Astrocyte of the hippocampus (primary cell): ENCODE results near the gene GNE.
A peak's percentile ranks its signal among the peaks of the same experiment; 100 is the strongest.
"Not testable (repeated sequence)": the region's sequence is repeated elsewhere in the genome, so short reads cannot be mapped to it uniquely, and the experiment has no call there.

Experiments
- DNase-seq: peaks from one replicate; pipeline ENCODE4 v3.0.0; 2011; ENCODE audit warnings: low read depth, low spot score

GNE gene, protein sequence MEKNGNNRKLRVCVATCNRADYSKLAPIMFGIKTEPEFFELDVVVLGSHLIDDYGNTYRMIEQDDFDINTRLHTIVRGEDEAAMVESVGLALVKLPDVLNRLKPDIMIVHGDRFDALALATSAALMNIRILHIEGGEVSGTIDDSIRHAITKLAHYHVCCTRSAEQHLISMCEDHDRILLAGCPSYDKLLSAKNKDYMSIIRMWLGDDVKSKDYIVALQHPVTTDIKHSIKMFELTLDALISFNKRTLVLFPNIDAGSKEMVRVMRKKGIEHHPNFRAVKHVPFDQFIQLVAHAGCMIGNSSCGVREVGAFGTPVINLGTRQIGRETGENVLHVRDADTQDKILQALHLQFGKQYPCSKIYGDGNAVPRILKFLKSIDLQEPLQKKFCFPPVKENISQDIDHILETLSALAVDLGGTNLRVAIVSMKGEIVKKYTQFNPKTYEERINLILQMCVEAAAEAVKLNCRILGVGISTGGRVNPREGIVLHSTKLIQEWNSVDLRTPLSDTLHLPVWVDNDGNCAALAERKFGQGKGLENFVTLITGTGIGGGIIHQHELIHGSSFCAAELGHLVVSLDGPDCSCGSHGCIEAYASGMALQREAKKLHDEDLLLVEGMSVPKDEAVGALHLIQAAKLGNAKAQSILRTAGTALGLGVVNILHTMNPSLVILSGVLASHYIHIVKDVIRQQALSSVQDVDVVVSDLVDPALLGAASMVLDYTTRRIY

DNA sequence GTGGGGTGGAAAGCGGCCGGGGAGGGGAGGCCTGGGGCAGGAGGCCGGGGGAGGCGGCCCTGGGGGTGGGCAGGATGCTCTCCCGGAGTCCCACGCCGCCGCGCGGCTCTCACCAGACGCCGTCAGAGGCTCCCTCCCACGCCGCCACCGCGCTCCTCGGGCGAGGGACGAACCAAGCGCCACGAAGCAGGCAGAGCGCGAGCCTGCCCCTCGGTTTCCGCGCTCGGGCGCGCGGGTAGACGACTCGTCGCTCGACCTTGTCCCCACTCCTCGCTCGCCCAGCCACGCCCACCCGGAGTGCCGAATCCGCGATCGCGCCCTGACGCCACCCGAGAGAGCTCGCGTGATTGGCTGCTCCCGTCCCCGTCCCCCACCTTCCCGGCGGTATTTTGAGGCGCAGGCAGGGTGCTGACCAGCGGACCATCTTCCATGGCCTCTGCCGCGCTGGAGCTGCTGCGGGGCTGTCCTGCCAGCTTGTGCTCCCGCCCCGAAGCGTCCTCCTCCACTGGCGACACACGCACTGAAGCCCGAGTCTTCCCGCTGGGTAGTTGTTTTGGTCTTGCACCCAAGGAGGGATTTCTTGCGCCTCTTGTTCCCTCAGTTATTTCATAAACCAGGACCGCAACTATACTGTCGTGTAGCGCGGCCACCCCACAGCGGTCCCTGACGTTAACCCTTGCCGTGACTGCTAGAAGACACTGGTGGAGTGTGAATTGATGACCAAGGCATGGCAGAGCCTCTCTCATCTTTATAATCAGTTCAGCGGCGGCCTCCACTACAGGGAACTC is at the start of gene GNE:
Gene GNE (minus strand): TSS at position 241 of the 788 bp plus-strand sequence. CDS start 9,093 bp downstream, outside the sequence.
- peak; percentile 99 for DNase-seq

DNA sequence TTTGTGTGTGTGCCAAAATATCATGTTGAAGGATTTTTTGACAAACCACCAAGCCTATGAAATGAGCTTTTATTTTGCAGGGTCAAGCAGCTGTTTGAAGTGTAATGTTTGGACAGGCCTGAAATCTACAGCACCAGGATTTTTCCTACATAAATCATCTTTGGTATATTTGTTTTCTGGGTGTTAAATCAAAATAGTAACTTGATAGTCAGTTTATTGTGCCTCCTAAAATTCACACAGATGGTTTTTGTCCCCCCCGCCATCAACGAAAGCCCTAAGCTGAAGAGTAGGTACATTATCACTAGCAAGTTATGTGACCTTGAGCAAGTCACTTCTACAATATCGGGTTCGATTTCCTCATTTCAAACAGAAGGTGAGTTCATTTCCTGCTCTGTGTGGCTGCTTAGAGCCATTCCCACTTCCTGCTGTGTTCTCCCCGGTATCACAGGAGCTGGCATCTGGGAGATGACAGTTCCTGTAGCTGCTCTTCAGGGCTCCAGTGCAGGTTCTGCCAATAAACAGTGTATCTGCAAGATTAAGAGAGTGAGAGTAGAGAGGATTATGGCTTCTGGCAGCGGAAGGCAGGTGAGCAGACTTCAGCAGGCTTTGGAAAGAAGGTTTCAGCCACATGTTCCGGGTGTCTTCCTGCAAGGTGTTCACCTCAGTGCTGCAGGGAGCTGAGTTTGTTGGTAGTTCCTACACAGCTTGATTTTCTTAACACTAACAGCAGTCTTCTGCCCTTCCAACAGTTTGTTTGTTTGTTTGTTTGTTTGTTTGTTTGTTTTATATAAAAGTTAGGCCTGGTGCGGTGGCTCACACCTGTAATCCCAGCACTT is 48.4 kb upstream of the GNE start:
- no peak for DNase-seq

DNA sequence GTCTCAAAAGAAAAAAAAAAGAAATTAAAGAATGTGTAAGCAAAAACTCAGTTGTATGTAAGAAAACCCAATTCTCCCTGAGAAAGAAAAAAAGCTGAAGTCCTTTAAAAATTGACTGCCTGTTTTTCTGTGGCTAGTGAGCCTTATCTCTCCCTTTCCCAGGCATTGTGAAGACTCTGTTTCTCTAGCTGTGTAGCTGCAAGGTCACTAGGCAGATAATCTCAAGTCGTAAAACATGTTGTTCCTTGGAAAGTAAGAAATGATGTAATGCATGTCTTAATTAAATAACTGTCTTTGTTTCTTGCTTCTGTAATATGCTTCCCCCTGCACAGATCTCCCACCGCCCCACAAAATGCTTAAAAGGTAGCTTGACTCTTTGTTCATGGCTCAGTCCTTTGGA is 46.1 kb upstream of the GNE start:
- not testable (repeated sequence) for DNase-seq

DNA sequence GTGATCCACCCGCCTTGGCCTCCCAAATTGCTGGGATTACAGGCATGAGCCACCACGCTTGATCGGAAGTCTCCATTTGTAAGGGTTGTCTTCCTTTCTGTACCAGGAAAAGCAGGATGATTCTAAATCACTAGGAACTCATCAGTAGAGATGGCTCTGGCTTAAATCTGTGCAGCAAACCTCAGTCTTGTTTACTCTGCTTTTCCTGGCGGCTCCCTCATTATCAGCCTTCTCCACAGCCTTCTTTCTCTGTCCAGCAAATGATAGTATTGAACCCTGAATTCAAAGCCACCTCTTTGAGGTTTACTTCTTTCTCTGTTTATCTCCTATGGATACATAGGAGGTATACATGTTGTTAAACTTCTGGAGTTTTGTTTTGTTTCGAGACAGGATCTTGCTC is 43.0 kb upstream of the GNE start:
- no peak for DNase-seq

DNA sequence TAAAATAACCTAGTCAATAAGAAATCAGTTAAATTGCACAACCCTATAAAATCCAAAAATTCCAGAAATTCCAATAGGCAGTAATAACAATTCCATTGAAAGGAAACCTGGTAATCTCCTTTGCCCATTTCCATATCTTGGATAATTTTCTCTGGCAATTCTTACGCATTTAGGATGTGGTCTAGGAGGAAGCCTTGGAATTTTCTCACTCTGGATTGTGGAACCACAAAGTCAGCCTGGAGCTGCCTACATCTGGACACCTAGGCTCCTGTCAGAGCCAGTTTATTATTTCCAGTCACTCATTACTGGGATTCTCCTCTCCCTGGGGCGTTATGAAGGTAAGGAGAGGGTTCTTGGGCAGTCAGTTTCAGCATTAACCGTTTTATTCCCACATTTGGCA is 40.3 kb upstream of the GNE start:
- peak; percentile 79 for DNase-seq

DNA sequence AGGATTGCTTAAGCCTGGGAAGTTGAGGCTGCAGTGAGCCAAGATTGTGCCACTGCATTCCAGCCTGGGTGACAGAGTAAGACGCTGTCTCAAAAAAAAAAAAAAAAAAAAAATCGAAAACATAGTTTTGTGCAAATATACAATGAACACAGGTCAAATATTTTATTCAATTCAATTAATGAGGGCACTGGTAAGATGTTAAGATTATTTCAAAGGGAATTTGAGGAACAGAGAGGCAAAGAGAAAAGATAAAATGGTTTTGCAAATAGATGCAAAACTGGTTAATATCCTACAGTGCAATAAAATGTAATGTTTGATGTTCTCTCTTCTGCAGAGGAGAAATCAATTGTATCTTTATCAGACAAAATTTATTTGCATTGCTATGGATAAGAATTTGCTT is 39.5 kb upstream of the GNE start:
- no peak for DNase-seq

DNA sequence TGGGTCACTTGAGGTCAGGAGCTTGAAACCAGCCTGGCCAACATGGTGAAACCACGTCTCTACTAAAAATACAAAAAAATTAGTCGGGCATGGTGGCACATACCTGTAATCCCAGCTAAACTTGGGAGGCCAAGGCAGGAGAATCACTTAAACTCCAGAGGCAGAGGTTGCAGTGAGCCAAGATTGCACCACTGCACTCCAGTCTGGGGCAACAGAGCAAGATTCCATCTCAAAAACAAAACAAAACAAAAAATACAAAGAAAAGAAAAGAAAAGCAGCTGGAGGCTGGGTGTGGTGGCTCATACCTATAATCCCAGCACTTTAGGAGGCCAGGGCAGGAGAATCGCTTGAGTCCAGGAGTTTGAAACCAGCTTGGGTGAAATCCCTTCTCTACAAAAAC is 36.7 kb upstream of the GNE start:
- DNase-seq: not testable (repeated sequence)

DNA sequence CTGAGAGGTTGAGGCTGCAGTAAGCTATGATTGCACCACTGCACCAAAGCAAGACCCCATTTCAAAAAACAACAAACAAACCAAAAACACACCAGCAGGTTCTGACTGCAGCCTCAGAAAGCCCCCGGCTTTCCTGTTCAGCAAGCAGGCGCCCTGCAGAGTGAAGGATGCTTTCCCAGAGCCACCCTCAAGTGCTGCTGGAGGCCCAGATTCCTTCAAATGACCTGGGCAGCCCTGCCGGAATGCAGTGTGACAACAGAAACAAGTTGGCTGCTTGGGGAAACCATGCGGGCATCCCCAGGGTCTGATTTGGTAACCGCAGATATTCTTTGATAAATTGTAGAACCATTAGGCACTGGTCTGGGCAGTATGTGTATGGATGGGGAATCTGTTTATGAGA is 35.7 kb upstream of the GNE start:
- no peak for DNase-seq

DNA sequence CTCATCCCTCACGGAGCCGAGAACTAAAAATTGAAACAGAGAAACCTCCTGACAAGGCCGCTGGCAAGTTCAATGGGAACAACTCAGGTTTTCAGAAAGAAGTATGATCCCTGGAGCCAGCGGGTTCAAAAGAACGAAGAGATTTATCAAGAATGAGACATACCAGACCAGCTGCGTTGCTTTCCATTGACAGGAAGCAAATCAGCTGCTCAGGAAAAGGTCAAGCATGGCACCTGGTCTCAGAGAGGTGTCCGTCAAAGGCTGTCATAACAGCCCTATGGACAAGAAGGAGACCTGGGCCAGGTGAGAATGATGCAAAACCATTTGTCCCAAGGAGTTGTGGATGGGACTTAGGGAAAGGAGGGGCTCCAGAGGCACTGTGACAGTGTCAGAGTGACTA is 34.9 kb upstream of the GNE start:
- no peak for DNase-seq

DNA sequence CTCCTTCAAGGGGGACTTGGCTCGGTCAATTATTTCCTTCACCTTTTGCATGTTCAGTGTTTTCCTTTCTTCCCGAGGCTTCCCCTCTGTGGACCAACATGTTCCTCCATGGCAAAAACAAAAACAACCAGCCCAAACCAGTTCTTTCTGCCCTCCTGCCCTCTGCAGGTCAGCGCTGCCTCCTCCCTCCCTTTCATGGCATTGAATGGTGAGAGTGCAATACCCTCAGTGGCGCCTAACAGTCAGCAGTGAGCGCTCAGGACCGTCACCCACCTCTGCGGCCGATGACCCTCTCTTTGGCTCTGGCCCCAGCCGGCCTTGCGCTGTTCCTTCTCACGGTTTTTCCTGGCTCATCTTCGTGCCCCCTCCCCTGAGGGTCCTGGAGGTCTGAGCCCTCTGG is 34.4 kb upstream of the GNE start:
- no peak for DNase-seq

DNA sequence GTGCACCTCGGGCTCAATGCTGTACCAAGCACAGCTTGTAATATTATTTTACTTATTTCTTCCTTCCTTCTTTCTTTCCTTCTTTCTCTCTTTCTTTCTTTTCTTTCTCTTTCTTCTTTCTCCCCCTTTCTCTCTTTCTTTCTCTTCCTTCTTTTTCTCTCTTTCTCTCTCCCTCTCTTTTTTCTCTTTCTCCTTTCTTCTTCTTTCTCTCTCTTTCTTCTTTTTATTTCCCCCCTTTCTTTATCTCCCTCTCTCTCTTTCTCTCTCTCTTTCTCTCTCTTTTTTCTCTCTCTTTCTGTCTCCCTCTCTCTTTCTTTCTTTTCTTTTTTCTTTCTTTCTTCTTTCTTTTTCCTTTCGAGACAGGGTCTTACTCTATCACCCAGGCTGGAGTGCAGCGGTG is 32.7 kb upstream of the GNE start:
- DNase-seq: no peak

DNA sequence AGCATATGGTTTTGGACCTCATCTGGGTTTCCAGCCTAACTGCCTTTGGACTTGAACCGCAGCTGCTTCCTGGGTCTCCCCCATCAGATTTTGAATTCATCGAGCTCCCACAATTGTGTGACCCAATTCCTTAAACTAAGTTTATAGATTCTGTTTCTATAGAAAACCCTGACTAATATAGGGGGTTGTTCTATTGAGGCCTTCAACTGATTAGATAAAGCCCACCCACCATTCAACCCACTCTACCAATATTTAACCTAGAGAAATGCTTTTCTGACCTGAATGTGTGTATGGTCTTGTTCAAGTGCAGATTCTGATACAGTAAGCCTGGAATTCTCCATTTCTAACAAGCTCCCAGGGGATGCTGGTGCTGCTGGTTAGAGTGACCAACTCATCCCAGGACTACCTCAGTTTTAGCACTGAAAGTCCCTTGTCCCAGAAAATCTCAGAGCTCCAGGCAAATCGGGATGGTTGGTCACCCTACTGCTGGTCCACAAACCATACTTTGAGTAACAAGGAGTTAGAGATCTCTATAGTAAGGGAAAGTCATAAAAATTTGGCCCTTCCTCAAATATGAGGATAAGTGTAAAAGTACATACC is 31.7 kb upstream of the GNE start:
- no peak for DNase-seq

DNA sequence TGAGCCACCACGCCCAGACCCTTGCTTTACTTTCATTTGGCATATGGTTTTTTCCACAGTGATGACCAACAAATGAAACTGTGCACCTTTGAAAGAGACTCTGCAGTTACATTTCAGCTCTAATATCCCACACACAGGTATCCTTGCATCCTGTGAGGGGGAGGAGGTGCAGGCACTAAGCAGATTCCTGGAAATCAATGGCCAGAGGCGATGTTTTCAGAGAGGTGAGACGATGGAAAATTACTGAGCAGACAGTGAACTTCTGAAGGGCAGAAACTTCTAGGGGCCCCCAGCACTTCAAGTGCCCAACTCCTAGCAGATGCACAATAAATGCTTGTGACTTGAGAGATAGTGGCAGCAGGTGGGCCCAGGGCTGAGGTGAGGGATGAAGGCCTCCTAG is 29.8 kb upstream of the GNE start:
- DNase-seq: no peak

DNA sequence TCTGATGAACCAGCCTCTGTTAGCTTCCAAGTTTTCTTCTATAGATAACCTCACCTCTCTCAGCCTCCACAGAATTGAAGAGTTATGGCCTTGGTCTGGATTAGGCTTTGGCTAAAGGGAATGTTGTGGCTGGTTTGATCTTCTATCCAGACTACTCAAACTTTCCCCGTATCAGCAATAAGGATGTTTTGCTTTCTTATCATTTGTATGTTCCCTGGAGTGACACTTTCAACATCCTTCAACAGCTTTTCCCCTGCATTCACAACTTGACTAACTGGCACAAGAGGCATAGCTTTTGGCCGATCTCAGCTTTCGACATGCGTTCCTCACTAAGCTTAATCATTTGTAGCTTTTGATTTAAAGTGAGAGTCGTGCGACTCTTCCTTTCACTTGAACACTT is 28.1 kb upstream of the GNE start:
- no peak for DNase-seq

DNA sequence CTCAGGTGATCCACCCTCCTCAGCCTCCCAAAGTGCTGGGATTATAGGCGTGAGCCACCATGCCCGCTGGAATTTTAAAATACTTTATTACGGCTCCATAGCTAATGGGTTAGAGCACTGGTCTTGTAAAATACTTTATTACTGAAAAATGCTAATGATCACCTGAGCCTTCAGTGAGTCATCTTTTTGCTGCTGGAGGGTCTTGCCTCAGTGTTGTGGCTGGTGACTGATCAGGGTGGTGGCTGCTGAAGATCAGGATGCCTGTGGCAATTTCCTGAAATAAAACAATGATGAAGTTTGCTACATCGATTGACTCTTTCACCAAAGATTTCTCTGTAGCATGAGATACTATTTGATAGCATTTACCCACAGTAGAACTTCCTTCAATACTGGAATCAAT is 26.0 kb upstream of the GNE start:
- peak; percentile 44 for DNase-seq

DNA sequence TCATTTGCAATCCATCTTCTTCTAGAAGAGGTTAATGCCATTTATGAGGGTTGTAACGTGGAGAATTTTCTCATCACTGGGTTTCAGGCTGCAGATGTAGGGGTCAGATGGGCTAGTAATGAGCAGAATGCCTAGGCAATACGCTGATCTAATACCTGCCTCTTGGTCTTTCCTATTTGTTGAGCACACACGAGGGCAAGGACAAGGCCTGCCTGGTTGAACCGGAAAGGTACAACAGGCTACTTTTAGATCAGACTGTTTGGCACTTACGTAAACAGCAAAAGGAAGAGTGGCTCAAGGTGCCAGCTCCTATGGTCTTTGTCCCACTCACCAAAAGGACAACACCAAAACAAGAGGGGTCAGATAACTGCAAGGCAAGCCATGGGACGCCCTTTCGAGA is 24.0 kb upstream of the GNE start:
- DNase-seq: no peak

DNA sequence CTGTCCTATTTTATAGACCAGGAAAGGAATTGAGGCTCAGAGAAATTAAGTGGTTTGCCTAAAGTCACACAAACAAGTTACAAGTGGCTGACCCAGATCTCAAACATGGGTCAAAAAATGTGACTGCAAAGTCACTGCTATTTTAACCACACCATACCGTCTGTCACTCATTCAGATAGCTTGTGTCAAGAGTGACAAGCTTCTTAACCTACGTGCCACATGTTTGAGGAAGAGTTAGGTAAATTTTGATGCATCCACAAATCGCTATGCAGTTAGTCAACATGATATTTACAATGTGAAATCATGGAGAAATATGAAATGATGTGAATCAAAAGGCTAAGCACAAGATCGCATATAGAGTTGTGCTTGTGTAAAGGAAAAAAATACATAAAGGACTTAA is 22.7 kb upstream of the GNE start:
- no peak for DNase-seq

DNA sequence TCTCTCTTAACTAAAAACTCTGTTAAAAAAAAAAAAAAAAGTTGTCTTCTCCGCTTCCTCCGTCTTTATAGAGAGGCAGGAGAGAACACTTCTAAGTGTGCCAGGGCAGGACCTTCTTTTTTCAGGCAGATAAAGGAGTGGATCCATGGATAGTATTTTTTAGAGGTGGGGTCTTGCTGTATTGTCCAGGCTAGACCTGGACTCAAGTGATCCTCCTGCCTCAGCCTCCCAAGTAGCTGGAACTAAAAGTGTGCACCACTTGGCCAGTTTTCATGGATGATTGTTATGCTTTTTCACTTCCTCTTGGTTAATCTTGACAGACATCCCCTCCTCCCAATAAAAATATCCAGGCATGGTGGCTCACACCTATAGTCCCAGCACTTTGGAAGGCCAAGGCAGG is 20.0 kb upstream of the GNE start:
- DNase-seq: no peak

DNA sequence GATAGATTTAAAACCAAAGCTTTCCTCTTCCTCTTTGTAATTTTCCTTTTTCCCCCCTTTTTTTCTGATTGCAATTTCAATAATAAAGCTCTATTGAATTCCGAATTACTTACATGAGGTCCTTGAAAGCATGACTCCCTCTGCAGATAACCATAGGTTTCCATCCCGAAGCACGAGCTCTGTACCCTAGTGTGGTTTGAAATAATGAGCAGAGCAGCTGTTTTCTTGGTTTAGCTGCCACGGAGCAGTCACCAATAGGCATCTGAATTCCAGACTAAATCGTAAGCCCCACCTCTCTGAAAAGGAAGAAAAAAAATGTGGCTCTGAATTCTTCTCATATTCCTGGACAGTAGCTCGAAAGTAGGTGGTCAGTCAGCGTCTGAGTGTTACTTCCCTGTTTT is 18.5 kb upstream of the GNE start:
- peak; percentile 89 for DNase-seq

DNA sequence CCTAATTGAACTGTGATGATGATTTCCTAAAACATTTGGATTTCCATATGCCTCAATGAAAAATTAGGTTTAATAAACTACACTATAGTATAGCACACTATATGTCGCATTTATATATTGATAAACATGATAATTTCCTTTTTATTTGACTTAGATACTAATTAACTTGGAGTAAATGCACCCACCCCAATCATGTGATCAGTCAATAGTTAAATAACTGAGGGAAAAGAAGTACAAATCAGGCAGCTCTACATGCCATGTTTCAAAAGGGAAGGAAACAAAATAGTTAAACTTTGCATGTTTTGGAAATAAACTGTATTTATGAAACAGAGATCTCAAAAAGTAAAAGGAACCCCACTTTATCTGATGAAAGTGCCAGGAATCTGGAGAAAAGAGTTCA is 18.0 kb upstream of the GNE start:
- DNase-seq: no peak

DNA sequence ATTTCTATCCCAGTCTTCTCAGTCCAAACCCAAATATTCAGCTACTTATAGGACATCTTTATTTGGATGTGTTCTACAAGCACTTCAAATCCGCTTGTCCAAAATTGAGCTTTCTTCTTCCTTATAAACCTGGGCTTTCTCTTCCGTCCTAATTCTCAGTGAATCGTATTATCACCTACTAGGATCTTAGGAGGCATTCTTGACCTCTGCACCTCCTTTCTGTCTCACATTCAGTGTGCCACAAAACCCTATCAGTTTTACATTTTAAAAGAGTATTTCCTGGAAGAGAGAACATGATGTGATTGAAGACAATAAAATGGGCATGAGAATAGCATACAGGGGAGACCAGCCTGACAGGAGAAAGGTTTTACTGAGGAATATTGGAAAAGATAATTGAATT is 16.8 kb upstream of the GNE start:
- DNase-seq: no peak
